Natural killer cell (primary cell): ENCODE data around the gene SPAG4. TPM values are rescaled to one million over a fixed set of nuclear protein-coding genes. Genes with fewer than 3 reads are reported as not detected.

Source experiments
- ATAC-seq, 3 donors: fragments of 150-1000 bp in 2 of 3; fragments of 200-7000 bp in 1 of 3; cut with Tn5 transposase; 1 replicate in 1 of 3; 2 replicates in 2 of 3; pipeline ENCODE4 v1.10.0; 2021; ENCODE audit warnings: mild to moderate bottlenecking in 2 of 3, moderate library complexity in 2 of 3
- DNase-seq, 2 donors: peaks; one replicate each; pipeline versions ENCODE4 v3.0.0 to v3.0.0-alpha.2; 2013 to 2021; ENCODE audit warnings: mixed read lengths in 1 of 2
- H3K27ac ChIP-seq: one replicate; pipeline ENCODE4 v1.5.1; 2013; ENCODE audit warnings: mild to moderate bottlenecking, low read length
- H3K27me3 ChIP-seq: one replicate; pipeline ENCODE4 v1.6.1; 2013; ENCODE audit warnings: low read length; ENCODE audit not compliant: control insufficient read depth, insufficient read depth
- H3K36me3 ChIP-seq: one replicate; pipeline ENCODE4 v1.6.1; 2013; ENCODE audit warnings: low read length; ENCODE audit not compliant: control insufficient read depth, insufficient read depth
- H3K4me1 ChIP-seq: one replicate; pipeline ENCODE4 v1.6.1; 2013; ENCODE audit warnings: low read length; ENCODE audit not compliant: control insufficient read depth, insufficient read depth
- H3K4me3 ChIP-seq: one replicate; pipeline ENCODE4 v1.5.1; 2013; ENCODE audit warnings: low read length
- H3K9me3 ChIP-seq: one replicate; pipeline ENCODE4 v1.6.1; 2013; ENCODE audit warnings: low read length; ENCODE audit not compliant: control insufficient read depth, insufficient read depth
- H3K27ac Mint-ChIP-seq, 2 donors: one replicate each; pipeline ENCODE4 v1.8.0; 2022; ENCODE audit warnings: mild to moderate bottlenecking in 2 of 2, mixed read lengths in 2 of 2, moderate library complexity in 1 of 2
- H3K27me3 Mint-ChIP-seq, 2 donors: one replicate each; pipeline ENCODE4 v1.8.0; 2022; ENCODE audit warnings: low read depth in 2 of 2, mixed read lengths in 2 of 2
- H3K36me3 Mint-ChIP-seq: one replicate; pipeline ENCODE4 v1.8.0; 2022; ENCODE audit warnings: mixed read lengths
- H3K4me1 Mint-ChIP-seq, 2 donors: one replicate each; pipeline ENCODE4 v1.8.0; 2022; ENCODE audit warnings: mixed read lengths in 2 of 2
- H3K4me3 Mint-ChIP-seq: one replicate; pipeline ENCODE4 v1.8.0; 2022; ENCODE audit warnings: mild to moderate bottlenecking, moderate library complexity, mixed read lengths
- H3K9me3 Mint-ChIP-seq, 2 donors: one replicate each; pipeline ENCODE4 v1.8.0; 2022; ENCODE audit warnings: mixed read lengths in 2 of 2
- CTCF ChIP-seq: fragments of 200-600 bp; IDR thresholded peaks from one replicate; pipeline ENCODE4 v1.8.0; 2022; ENCODE audit warnings: antibody characterized with exemption
- WGBS: methylation state at CpG from one replicate; pipeline ENCODE4 v1.1.7; 2013; ENCODE audit warnings: missing lambda C conversion rate; ENCODE audit not compliant: insufficient coverage; 5-methylcytosine and 5-hydroxymethylcytosine counted together
- intact Hi-C: fragments of 100-400 bp; cut with micrococcal nuclease; formaldehyde crosslinking; loops from one replicate; pipeline ENCODE4 v1.14.2; 2022
- total RNA-seq, 4 donors: library from RNA; stranded (reverse); fragments of 120-200 nt in 1 of 4; gene quantifications; one replicate each; pipeline versions ENCODE4 v1.2.3 to v1.2.4, GENCODE V29; 2013 to 2022

SPAG4 gene
- total RNA-seq, 3 donors from 2014 or later (not counting 1 experiment from before 2014, with no cell fraction given) = 11.2 to 16.2 (median 11.9) TPM

DNA sequence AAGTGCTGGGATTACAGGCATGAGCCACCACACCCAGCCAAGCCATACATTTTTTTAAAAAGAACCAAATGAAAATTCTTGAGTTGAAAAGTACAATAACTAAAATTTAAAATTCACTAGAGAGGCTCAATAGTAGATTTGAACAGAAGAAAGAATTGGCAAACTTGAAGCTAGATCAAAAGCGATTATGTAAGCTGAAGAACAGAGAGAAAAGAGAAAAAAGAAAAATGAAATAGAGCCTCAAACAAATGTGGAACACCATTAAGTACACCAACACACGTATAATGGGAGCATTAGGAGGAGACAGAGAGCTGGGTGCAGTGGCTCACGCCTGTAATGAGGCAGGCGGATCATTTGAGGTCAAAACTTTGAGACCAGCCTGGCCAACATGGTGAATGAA is 42.8 kb upstream of the SPAG4 start:
- ATAC-seq = no peak
- peaks cover 2 to 3% of the 10 kb centered on the region in 2 donors for H3K9me3 Mint-ChIP-seq
- peaks cover 10 to 14% of the 10 kb centered on the region in 2 donors for H3K27me3 Mint-ChIP-seq
- H3K4me1 Mint-ChIP-seq = no peaks in the 10 kb centered on the region
- H3K4me3 Mint-ChIP-seq = no peak overlapping the region
- DNase-seq = no peak
- Histone ChIP-seq H3K36me3 (no peaks in the 10 kb centered on the region), H3K4me3 (no peak overlapping the region), H3K9me3 (no peaks in the 10 kb centered on the region), H3K27ac (no peak overlapping the region), H3K27me3 (no peaks in the 10 kb centered on the region), H3K4me1 (no peaks in the 10 kb centered on the region)
- no peak for TF ChIP-seq CTCF
- H3K27ac Mint-ChIP-seq = no peak overlapping the region
- 100% methylated on average over 3 of the region's 4 CpGs for WGBS
- intact Hi-C loops = no loop called here
- peaks cover 8% of the 10 kb centered on the region for H3K36me3 Mint-ChIP-seq

DNA sequence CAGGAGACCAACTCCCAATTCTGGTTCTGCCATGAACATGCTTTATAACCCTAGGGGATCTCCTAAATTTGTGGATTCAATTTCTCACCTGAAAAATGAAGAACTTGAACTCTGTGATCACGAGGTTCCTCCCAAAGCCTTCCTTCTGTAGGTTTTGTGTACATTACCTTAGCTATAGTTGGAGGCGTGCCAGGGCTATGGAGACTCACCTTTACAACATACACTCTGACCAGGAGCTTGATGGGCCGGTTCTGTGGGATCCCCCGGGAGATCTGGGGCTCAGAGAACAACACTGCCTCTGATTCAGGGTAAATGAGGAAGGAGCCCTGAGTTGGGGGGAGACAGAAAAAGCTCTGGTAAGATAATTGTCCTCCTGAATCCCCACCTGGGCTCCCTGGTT is 39.7 kb upstream of the SPAG4 start:
- Histone ChIP-seq H3K27me3 (no peaks in the 10 kb centered on the region), H3K4me1 (no peaks in the 10 kb centered on the region), H3K9me3 (no peaks in the 10 kb centered on the region), H3K27ac (no peak overlapping the region), H3K36me3 (no peaks in the 10 kb centered on the region), H3K4me3 (no peak overlapping the region)
- 87% methylated on average over 3 of the region's 4 CpGs for WGBS
- TF ChIP-seq CTCF = no peak
- Mint-ChIP-seq H3K36me3 (peaks cover 8% of the 10 kb centered on the region), H3K4me3 (no peak overlapping the region), H3K27me3 (peaks cover 5 to 14% of the 10 kb centered on the region in 2 donors), H3K9me3 (peaks cover 2 to 3% of the 10 kb centered on the region in 2 donors), H3K4me1 (no peaks in the 10 kb centered on the region), H3K27ac (no peak overlapping the region)
- intact Hi-C loops = no loop called here
- no peak for DNase-seq
- no peak for ATAC-seq

GRCh38 chr20:35576816-35577215 is 38.8 kb upstream of the SPAG4 start:
- no peaks in the 10 kb centered on the region for H3K4me1 ChIP-seq
- intact Hi-C loops = no loop called here
- ATAC-seq (no peak), DNase-seq (no peak)
- Mint-ChIP-seq H3K4me3 (no peak overlapping the region), H3K36me3 (peaks cover 15% of the 10 kb centered on the region), H3K4me1 (no peaks in the 10 kb centered on the region), H3K27me3 (peaks cover 5 to 14% of the 10 kb centered on the region in 2 donors), H3K27ac (no peak overlapping the region), H3K9me3 (peaks cover 4 to 9% of the 10 kb centered on the region in 2 donors)
- no peak overlapping the region for H3K4me3 ChIP-seq
- H3K36me3 ChIP-seq = no peaks in the 10 kb centered on the region
- no peak for TF ChIP-seq CTCF
- H3K27me3 ChIP-seq = no peaks in the 10 kb centered on the region
- no peak overlapping the region for H3K27ac ChIP-seq
- H3K9me3 ChIP-seq = peaks cover 3% of the 10 kb centered on the region
- 52% methylated on average over 3 of the region's 3 CpGs for WGBS

- Histone ChIP-seq H3K4me1 (no peaks in the 10 kb centered on the region), H3K27ac (no peak overlapping the region), H3K27me3 (no peaks in the 10 kb centered on the region), H3K9me3 (peaks cover 9% of the 10 kb centered on the region), H3K4me3 (no peak overlapping the region), H3K36me3 (no peaks in the 10 kb centered on the region)
- 95% methylated on average over 8 of the region's 8 CpGs for WGBS
- H3K36me3 Mint-ChIP-seq = peaks cover 8% of the 10 kb centered on the region
- H3K27me3 Mint-ChIP-seq = peaks cover 5 to 14% of the 10 kb centered on the region in 2 donors
- intact Hi-C loops = no loop called here
- H3K4me1 Mint-ChIP-seq = no peaks in the 10 kb centered on the region
- peaks cover 2 to 5% of the 10 kb centered on the region in 2 donors for H3K9me3 Mint-ChIP-seq
- DNase-seq (no peak), ATAC-seq (no peak)
- H3K27ac Mint-ChIP-seq = no peak overlapping the region
- no peak for TF ChIP-seq CTCF
- no peak overlapping the region for H3K4me3 Mint-ChIP-seq
Measured at GRCh38 chr20:35578469-35578868, 37.2 kb upstream of the SPAG4 start.
